HFF-Myc (cell line): Measurements from ENCODE around the gene OTOG.

ENCODE experiments used
- DNase-seq: peaks from one replicate; pipeline ENCODE4 v3.0.0-alpha.2; 2011; ENCODE audit warnings: low read depth; ENCODE audit errors: extremely low read depth
- H3K4me3 ChIP-seq: replicated peaks from 2 replicates; pipeline ENCODE4 v1.5.1; 2011; ENCODE audit warnings: low read depth, mild to moderate bottlenecking, control low read depth, low read length
- CTCF ChIP-seq: IDR thresholded peaks from 2 replicates; pipeline ENCODE4 v1.5.1; 2012; ENCODE audit warnings: mild to moderate bottlenecking, low read depth, low read length, control low read depth; ENCODE audit errors: missing control alignments

Gene OTOG

GRCh38 chr11:17568944-17569343 lies 21.9 kb downstream of the OTOG start:
- DNase-seq: no peak
- TF ChIP-seq CTCF: no peak
- no peak overlapping the region for H3K4me3 ChIP-seq

- no peak for TF ChIP-seq CTCF
- no peak for DNase-seq
- no peak overlapping the region for H3K4me3 ChIP-seq
Observed at GRCh38 chr11:17570034-17570433, 23.0 kb downstream of the OTOG start.

GRCh38 chr11:17571431-17572358 lies 24.6 kb downstream of the OTOG start:
- no peak for DNase-seq
- TF ChIP-seq CTCF: no peak

GRCh38 chr11:17572359-17572690 lies 25.3 kb downstream of the OTOG start:
- no peak for DNase-seq
- no peak for TF ChIP-seq CTCF
- no peak overlapping the region for H3K4me3 ChIP-seq

More at GRCh38 chr11:17571431-17572358, 24.6 kb downstream of the OTOG start:
- no peak overlapping the region for H3K4me3 ChIP-seq

- no peak overlapping the region for H3K4me3 ChIP-seq
- no peak for DNase-seq
- TF ChIP-seq CTCF: no peak
Observed at GRCh38 chr11:17572791-17573460, 25.9 kb downstream of the OTOG start.

- no peak for TF ChIP-seq CTCF
- no peak for DNase-seq
- no peak overlapping the region for H3K4me3 ChIP-seq
Observed at GRCh38 chr11:17573526-17573925, 26.5 kb downstream of the OTOG start.
